ENCODE measurements around the gene BEND5.
A peak's percentile ranks its signal among the peaks of the same experiment; 100 is the strongest.

Gene BEND5

GRCh38 chr1:48776393-48777218 is at the start of gene BEND5:
Gene BEND5, minus strand, starts transcription at chr1:48776891. Its CDS starts 60 bp downstream, at chr1:48776831.
- Histone ChIP-seq H3K9me3 (ENCODE audit: control insufficient read depth, low read depth, low read length) (no peaks in the 10 kb centered on the region), H3K27me3 (ENCODE audit: control insufficient read depth, insufficient read depth, low read length) (peaks cover 7% of the 10 kb centered on the region), H3K27ac (ENCODE audit: low read length) (no peak within 1 kb of the TSS), H3K4me3 (ENCODE audit: low read length) (peak within 1 kb of the TSS; percentile 92), H3K9ac (ENCODE audit: low read length) (peak within 1 kb of the TSS; percentile 58), H3K36me3 (ENCODE audit: control insufficient read depth, low read depth, low read length) (no peaks in the 10 kb centered on the region), H3K4me1 (ENCODE audit: control insufficient read depth, low read depth, low read length) (peaks cover 10% of the 10 kb centered on the region)

GRCh38 chr1:48823168-48823567 is 46.5 kb upstream of the BEND5 start:
- H3K27me3 ChIP-seq (ENCODE audit: control insufficient read depth, insufficient read depth, low read length): no peaks in the 10 kb centered on the region
- H3K4me1 ChIP-seq (ENCODE audit: control insufficient read depth, low read depth, low read length): no peaks in the 10 kb centered on the region
- H3K9me3 ChIP-seq (ENCODE audit: control insufficient read depth, low read depth, low read length): no peaks in the 10 kb centered on the region
- H3K36me3 ChIP-seq (ENCODE audit: control insufficient read depth, low read depth, low read length): no peaks in the 10 kb centered on the region
- H3K27ac ChIP-seq (ENCODE audit: low read length): no peak overlapping the region
- no peak overlapping the region for H3K9ac ChIP-seq (ENCODE audit: low read length)
- no peak overlapping the region for H3K4me3 ChIP-seq (ENCODE audit: low read length)

GRCh38 chr1:48820491-48820890 is 43.8 kb upstream of the BEND5 start:
- Histone ChIP-seq H3K4me3 (ENCODE audit: low read length) (no peak overlapping the region), H3K9me3 (ENCODE audit: control insufficient read depth, low read depth, low read length) (no peaks in the 10 kb centered on the region), H3K4me1 (ENCODE audit: control insufficient read depth, low read depth, low read length) (no peaks in the 10 kb centered on the region), H3K27ac (ENCODE audit: low read length) (no peak overlapping the region), H3K27me3 (ENCODE audit: control insufficient read depth, insufficient read depth, low read length) (no peaks in the 10 kb centered on the region), H3K36me3 (ENCODE audit: control insufficient read depth, low read depth, low read length) (no peaks in the 10 kb centered on the region), H3K9ac (ENCODE audit: low read length) (no peak overlapping the region)

- H3K4me1 ChIP-seq (ENCODE audit: control insufficient read depth, low read depth, low read length): no peaks in the 10 kb centered on the region
Observed at GRCh38 chr1:48817505-48818114, 40.9 kb upstream of the BEND5 start.

GRCh38 chr1:48810740-48811139 is 34.0 kb upstream of the BEND5 start:
- no peak overlapping the region for H3K27ac ChIP-seq (ENCODE audit: low read length)
- H3K4me1 ChIP-seq (ENCODE audit: control insufficient read depth, low read depth, low read length): peaks cover 9% of the 10 kb centered on the region
- H3K9ac ChIP-seq (ENCODE audit: low read length): no peak overlapping the region
- no peaks in the 10 kb centered on the region for H3K36me3 ChIP-seq (ENCODE audit: control insufficient read depth, low read depth, low read length)
- no peaks in the 10 kb centered on the region for H3K27me3 ChIP-seq (ENCODE audit: control insufficient read depth, insufficient read depth, low read length)
- no peak overlapping the region for H3K4me3 ChIP-seq (ENCODE audit: low read length)
- H3K9me3 ChIP-seq (ENCODE audit: control insufficient read depth, low read depth, low read length): no peaks in the 10 kb centered on the region

More at GRCh38 chr1:48817505-48818114, 40.9 kb upstream of the BEND5 start:
- Histone ChIP-seq H3K4me3 (ENCODE audit: low read length) (no peak overlapping the region), H3K27me3 (ENCODE audit: control insufficient read depth, insufficient read depth, low read length) (no peaks in the 10 kb centered on the region), H3K9ac (ENCODE audit: low read length) (no peak overlapping the region), H3K9me3 (ENCODE audit: control insufficient read depth, low read depth, low read length) (no peaks in the 10 kb centered on the region), H3K36me3 (ENCODE audit: control insufficient read depth, low read depth, low read length) (no peaks in the 10 kb centered on the region), H3K27ac (ENCODE audit: low read length) (no peak overlapping the region)

GRCh38 chr1:48808496-48808895 is 31.8 kb upstream of the BEND5 start:
- H3K36me3 ChIP-seq (ENCODE audit: control insufficient read depth, low read depth, low read length): no peaks in the 10 kb centered on the region
- H3K27ac ChIP-seq (ENCODE audit: low read length): no peak overlapping the region
- H3K4me3 ChIP-seq (ENCODE audit: low read length): no peak overlapping the region
- H3K9me3 ChIP-seq (ENCODE audit: control insufficient read depth, low read depth, low read length): no peaks in the 10 kb centered on the region
- H3K4me1 ChIP-seq (ENCODE audit: control insufficient read depth, low read depth, low read length): peaks cover 9% of the 10 kb centered on the region
- no peaks in the 10 kb centered on the region for H3K27me3 ChIP-seq (ENCODE audit: control insufficient read depth, insufficient read depth, low read length)
- H3K9ac ChIP-seq (ENCODE audit: low read length): no peak overlapping the region

GRCh38 chr1:48807554-48808260 is 31.0 kb upstream of the BEND5 start:
- no peak overlapping the region for H3K9ac ChIP-seq (ENCODE audit: low read length)
- H3K36me3 ChIP-seq (ENCODE audit: control insufficient read depth, low read depth, low read length): no peaks in the 10 kb centered on the region
- peaks cover 9% of the 10 kb centered on the region for H3K4me1 ChIP-seq (ENCODE audit: control insufficient read depth, low read depth, low read length)
- H3K27me3 ChIP-seq (ENCODE audit: control insufficient read depth, insufficient read depth, low read length): no peaks in the 10 kb centered on the region
- no peaks in the 10 kb centered on the region for H3K9me3 ChIP-seq (ENCODE audit: control insufficient read depth, low read depth, low read length)
- H3K27ac ChIP-seq (ENCODE audit: low read length): no peak overlapping the region
- H3K4me3 ChIP-seq (ENCODE audit: low read length): no peak overlapping the region

- H3K27ac ChIP-seq (ENCODE audit: low read length): no peak overlapping the region
Observed at GRCh38 chr1:48803474-48803873, 26.8 kb upstream of the BEND5 start.

GRCh38 chr1:48794816-48795215 is 18.1 kb upstream of the BEND5 start:
- no peaks in the 10 kb centered on the region for H3K9me3 ChIP-seq (ENCODE audit: control insufficient read depth, low read depth, low read length)
- no peak overlapping the region for H3K27ac ChIP-seq (ENCODE audit: low read length)
- no peak overlapping the region for H3K4me3 ChIP-seq (ENCODE audit: low read length)
- no peak overlapping the region for H3K9ac ChIP-seq (ENCODE audit: low read length)
- no peaks in the 10 kb centered on the region for H3K4me1 ChIP-seq (ENCODE audit: control insufficient read depth, low read depth, low read length)
- H3K27me3 ChIP-seq (ENCODE audit: control insufficient read depth, insufficient read depth, low read length): no peaks in the 10 kb centered on the region
- no peaks in the 10 kb centered on the region for H3K36me3 ChIP-seq (ENCODE audit: control insufficient read depth, low read depth, low read length)

More at GRCh38 chr1:48803474-48803873, 26.8 kb upstream of the BEND5 start:
- Histone ChIP-seq H3K4me3 (ENCODE audit: low read length) (no peak overlapping the region), H3K36me3 (ENCODE audit: control insufficient read depth, low read depth, low read length) (no peaks in the 10 kb centered on the region), H3K4me1 (ENCODE audit: control insufficient read depth, low read depth, low read length) (peaks cover 9% of the 10 kb centered on the region), H3K9ac (ENCODE audit: low read length) (no peak overlapping the region), H3K27me3 (ENCODE audit: control insufficient read depth, insufficient read depth, low read length) (no peaks in the 10 kb centered on the region), H3K9me3 (ENCODE audit: control insufficient read depth, low read depth, low read length) (no peaks in the 10 kb centered on the region)

- no peaks in the 10 kb centered on the region for H3K9me3 ChIP-seq (ENCODE audit: control insufficient read depth, low read depth, low read length)
- H3K4me3 ChIP-seq (ENCODE audit: low read length): no peak overlapping the region
- no peaks in the 10 kb centered on the region for H3K27me3 ChIP-seq (ENCODE audit: control insufficient read depth, insufficient read depth, low read length)
- no peak overlapping the region for H3K9ac ChIP-seq (ENCODE audit: low read length)
- no peak overlapping the region for H3K27ac ChIP-seq (ENCODE audit: low read length)
- H3K4me1 ChIP-seq (ENCODE audit: control insufficient read depth, low read depth, low read length): no peaks in the 10 kb centered on the region
- H3K36me3 ChIP-seq (ENCODE audit: control insufficient read depth, low read depth, low read length): no peaks in the 10 kb centered on the region
Observed at GRCh38 chr1:48793863-48794262, 17.2 kb upstream of the BEND5 start.

- no peaks in the 10 kb centered on the region for H3K9me3 ChIP-seq (ENCODE audit: control insufficient read depth, low read depth, low read length)
- no peaks in the 10 kb centered on the region for H3K4me1 ChIP-seq (ENCODE audit: control insufficient read depth, low read depth, low read length)
- H3K27ac ChIP-seq (ENCODE audit: low read length): no peak overlapping the region
- no peak overlapping the region for H3K9ac ChIP-seq (ENCODE audit: low read length)
- H3K4me3 ChIP-seq (ENCODE audit: low read length): no peak overlapping the region
- no peaks in the 10 kb centered on the region for H3K36me3 ChIP-seq (ENCODE audit: control insufficient read depth, low read depth, low read length)
- H3K27me3 ChIP-seq (ENCODE audit: control insufficient read depth, insufficient read depth, low read length): no peaks in the 10 kb centered on the region
Observed at GRCh38 chr1:48792961-48793360, 16.3 kb upstream of the BEND5 start.

All from iPS-18a (cell line).